NCI-H1694 (cell line): ENCODE data around the gene ATXN7.

Experiments
- DNase-seq: peaks from one replicate; lab custom pipeline; 2025; lab: John Stamatoyannopoulos, UW

ATXN7 gene

GRCh38 chr3:63864008-63864964 is 619 bp downstream of the ATXN7 start:
- DNase-seq, result no peak

- no peak for DNase-seq
These were observed 1.3 kb downstream of the ATXN7 start for GRCh38 chr3:63864965-63865327.

DNA sequence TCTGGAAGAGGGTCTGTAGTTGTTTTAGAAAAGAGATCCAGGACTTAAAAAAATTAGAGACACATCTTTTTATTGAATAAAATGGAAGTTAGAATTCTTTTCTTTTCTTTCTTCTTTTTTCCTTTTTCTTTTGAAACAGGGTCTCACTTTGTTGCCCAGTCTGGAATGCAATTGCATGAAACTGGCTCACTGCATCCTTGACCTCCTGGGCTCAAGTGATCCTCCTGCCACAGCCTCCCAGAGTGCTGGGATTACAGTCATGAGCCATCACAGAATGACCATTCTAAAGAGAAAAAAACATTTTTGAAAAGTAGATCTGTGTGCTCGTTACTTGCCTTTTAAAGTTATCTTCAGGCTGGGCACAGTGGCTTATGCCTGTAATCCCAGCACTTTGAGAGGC is 3.6 kb downstream of the ATXN7 start:
- DNase-seq, result no peak

DNA sequence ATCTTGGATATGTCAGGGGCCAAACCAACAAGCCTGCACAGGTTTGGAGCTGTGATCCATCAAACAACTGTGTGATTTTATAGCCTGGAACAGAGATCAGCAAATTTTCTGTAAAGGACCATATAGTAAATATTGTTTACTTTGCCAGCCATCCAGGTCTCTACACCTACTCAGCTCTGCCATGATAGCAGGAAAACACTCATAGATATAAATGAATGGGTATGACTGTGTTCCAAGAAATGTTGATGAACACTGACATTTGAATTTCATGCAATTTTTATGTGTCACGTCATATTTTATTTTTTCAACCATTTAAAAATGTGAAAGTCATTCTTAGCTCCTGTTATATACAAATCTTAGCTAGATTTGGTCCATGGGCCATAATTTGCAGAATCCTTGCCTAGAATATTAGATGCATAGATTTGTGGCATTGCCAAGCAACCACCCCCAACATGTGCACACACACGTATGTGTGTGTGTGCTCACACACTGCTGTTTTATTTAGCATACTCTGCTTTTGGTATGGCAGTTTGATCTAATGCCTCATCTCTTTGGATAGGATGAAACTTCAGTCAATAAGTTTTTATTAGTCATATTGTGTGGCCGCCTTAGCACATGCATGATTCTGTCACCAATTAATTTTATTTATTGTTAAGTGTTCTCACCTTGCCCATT is 6.4 kb downstream of the ATXN7 start:
- no peak for DNase-seq

DNA sequence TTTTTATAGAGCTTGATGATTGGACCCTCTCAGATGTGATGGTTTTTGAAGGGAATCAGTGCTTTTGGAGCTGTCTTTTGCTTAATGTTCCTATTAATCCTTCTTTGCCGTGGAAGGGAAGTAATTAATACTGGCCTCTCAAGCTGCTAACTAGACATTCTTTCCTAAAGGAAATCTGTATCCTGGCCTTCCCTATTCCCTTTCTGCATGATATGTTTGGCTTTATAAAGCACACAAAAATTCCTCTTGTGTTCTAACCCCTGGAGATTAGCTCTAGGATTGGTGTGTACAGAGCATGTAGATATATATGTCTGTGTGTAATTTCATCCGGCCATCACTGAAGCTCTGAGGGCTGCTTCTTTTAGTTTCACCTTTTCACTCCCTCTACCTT is 6.9 kb downstream of the ATXN7 start:
- DNase-seq, result no peak

- no peak for DNase-seq
These were observed 8.7 kb downstream of the ATXN7 start for GRCh38 chr3:63872135-63872924.

DNA sequence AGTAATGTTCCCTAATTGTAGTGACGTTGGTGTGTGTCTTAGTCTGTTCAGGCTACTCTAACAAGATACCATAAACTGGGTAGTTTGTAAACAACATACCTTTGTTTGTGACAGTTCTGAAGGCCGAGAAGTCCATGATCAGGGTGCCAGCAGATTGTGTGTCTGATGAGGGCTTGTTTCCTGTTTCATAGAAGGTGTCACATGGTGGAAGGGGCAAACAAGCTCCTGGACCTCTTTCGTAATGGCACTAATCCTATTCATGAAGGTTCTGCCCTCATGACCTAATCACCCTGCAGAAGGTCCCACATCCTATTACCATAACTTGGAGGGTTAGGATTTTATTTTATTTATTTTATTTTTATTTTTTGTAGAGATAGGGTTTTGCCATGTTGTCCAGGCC is 11.1 kb downstream of the ATXN7 start:
- no peak for DNase-seq

GRCh38 chr3:63875510-63875909 is 11.8 kb downstream of the ATXN7 start:
- no peak for DNase-seq

DNA sequence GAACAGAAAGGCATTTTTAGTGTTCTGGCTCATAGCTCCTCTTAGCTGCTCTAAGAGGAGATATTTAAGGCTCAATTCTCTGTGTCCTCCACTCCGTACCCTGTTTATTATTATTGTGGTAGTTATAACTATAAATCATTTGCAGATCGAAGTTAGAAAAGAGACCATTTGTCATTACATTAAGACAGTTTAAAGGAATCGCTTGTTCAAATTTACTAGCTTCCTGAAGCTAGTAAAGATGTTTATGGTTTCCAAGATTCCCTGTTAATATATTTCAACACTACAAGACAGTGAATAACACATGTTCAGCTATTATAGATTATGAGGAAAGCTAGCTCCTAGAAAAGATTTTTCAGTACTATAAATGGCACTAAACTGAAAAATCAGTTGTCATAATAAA is 12.6 kb downstream of the ATXN7 start:
- DNase-seq, result no peak

DNA sequence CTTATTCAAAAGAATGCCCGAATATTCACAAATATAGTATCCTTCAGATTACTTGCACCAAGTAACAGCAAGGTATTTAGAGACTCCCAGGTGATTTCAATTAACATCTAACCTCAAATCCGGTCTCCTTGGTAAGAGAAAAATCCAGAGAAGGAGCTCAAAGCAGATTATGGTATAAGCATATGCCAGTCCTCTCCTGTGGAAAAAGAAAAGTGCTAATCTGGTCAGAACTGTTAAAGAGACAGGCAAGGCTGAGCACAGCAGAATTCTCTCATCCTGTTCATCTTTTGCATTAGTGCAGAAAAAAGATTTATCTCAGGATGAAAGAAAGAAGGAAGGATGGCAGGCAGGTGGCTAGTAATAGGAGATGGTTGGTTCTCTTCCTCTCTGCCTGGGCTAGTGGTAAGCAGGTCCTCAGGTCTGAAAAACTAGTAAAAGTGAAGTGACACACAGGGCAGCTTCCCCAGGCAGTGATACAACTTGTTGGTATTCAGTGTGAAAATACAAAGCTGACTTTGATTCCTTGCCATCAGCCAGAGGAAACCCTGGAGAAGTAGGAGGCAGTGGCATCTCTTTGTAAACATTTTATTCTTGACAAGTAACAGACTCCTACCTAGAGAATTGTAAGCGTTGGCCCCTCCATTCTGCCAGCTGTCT is 14.2 kb downstream of the ATXN7 start:
- no peak for DNase-seq

- no peak for DNase-seq
These were observed 14.9 kb downstream of the ATXN7 start for GRCh38 chr3:63878394-63879060.

GRCh38 chr3:63880653-63881052 is 17.0 kb downstream of the ATXN7 start:
- no peak for DNase-seq

DNA sequence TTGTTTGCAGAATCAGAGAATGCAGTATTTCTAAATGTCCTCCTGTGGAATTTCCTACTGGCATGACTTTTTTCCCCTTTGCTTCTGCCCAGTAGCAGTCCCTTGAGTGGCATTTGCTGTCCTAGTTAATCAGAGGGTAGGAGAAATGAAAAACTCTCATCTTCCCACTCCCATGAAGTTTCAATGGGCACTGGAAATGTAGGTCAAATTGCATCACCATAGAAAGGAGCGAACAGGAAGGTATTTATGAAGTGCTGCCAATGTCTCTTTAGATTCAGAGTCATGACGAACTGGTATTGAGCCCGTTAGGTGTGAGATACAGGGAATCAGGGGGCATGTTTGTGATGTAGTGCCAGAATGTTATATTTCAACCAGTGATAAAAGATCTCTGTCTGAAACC is 23.2 kb downstream of the ATXN7 start:
- DNase-seq, result no peak

DNA sequence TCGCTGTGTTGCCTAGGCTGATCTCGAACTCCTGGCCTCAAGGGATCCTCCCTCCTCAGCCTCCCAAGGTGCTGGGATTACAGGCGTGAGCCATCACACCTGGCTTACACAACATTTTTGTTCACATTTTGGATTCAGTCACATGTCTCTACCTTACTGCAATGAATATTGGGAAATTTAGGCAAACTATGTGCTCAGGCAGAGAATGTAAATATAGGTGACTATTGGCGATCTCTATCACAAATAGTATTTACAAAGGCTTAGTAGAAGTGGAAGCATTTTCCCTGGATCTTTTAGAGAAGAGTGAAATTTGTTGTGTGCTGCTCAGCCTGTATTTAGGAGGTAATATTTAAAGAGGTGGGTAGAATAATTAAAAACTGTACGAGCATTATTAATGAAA is 27.9 kb downstream of the ATXN7 start:
- no peak for DNase-seq

GRCh38 chr3:63892773-63893352 is 29.2 kb downstream of the ATXN7 start:
- no peak for DNase-seq

DNA sequence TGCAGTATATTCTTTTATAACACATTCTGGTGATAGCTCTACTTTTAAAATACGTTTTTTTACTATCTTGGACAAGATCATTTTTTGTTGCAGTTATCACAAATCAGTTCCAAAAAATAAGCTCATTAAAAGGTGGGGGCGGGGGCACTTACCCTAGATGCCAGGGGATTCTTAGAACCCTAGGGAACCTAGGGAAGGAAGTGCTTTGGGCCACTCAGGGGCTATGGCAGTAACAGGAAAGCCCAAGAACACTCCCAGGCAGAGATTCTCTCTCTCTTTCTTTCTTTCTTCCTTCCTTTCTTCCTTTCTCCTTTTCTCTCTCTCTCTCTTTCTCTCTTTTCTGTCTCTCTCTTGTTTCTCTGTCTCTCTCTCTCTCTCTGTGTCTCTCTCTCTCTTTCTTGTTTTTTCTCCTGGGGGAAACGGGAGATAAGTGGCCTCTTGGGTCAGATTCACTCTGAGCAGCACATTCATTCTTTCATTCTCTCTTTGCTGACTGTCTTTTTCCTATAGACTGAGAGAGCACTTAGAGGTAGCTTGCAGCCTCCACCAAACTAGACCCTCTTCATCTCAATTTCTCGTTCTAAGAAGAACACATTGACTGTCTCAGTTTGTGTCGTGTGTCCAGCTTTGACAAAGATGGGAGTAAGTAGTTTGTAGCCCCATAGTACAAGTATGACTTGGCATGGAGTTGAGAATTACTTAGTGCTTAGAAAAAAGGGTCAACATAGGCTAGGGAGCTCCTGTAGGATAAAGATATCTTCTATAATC is 31.9 kb downstream of the ATXN7 start:
- DNase-seq, result no peak

DNA sequence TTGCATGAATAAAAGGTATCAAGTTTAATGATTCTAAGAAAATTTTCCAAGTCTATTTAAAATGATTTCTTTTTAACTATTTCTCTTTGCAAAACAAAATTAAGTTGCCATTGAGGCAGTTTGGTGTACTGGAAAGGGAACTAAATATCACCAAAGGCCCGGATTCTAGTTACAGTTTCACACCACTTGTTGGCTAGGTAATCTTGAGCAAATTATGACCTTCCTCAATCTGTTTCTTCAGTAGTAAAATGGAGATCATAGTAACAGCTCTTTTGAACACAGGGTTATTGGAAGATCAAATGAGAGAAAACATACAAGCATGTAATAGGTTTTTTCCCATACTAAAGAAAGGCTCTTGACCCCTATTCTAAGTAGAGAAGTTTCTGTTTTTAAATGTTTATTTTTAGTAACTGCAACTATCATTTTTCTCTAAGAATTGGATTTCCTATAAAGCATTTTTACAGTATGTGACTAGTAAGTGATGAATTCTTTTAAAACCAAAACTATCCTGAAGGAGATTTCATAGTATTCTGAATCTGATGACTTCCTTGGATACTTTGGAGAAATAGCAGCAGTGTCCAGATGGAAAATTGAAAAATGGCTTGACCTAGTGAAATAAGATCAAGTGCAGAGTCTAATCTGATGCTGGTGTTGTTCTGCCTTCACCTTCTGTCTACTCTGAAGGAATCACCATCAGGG is 32.8 kb downstream of the ATXN7 start:
- no peak for DNase-seq

DNA sequence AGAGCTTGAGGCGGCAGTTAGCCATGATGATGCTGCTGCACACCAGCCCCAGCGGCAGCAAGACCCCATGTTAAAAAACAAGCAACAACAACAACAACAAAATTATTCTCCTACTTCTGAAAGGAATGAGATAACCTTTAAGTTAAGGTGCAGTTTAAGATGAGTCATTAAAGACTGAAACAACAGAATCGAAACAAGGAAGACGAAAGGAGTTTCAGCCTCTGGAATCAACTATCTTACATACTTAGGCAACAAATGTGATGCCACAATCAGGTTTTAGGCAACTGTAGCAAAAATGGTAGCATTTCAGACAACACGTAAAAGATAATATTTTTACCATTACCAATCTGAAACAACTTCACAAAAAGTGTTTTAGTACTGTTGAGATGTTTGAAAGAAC is 36.3 kb downstream of the ATXN7 start:
- DNase-seq, result no peak

- no peak for DNase-seq
These were observed 36.8 kb downstream of the ATXN7 start for GRCh38 chr3:63900459-63900858.
